OCI-LY7 (cell line): Measurements from ENCODE around the gene AAGAB. TPM values are rescaled to one million over a fixed set of nuclear protein-coding genes. Genes with fewer than 3 reads are reported as not detected.
"Not testable (repeated sequence)": the region's sequence is repeated elsewhere in the genome, so short reads cannot be mapped to it uniquely, and the experiment has no call there.

Experiments used
- BruUV-seq: library from RNA; stranded (reverse); fragments of 400-500 nt; replicated peaks from 2 replicates; lab custom pipeline; 2021; lab: Mats Ljungman, UMichigan
- CTCF ChIA-PET: fragments of 300-600 bp; sonication (Branson Sonifier 250); formaldehyde crosslinking; loops from one replicate; lab custom pipeline; 2022; ENCODE audit warnings: antibody characterized with exemption; ENCODE audit not compliant: unreplicated experiment; lab: Charles Lee
- POLR2A ChIA-PET: fragments of 300-600 bp; sonication (Branson Sonifier 250); formaldehyde crosslinking; loops from one replicate; lab custom pipeline; 2022; ENCODE audit warnings: antibody characterized with exemption; lab: Charles Lee
- DNase-seq: peaks from one replicate; pipeline ENCODE4 v3.0.0-alpha.2; 2015; ENCODE audit warnings: low spot score
- H2AFZ ChIP-seq: fragments of 200-600 bp; sonication (generic), shearing (Covaris generic); 2 replicates; pipeline ENCODE4 v1.6.1; 2014; ENCODE audit warnings: mild to moderate bottlenecking, antibody characterized with exemption, low read length, moderate library complexity
- H3K27ac ChIP-seq: fragments of 200-600 bp; sonication (generic); 2 replicates; pipeline ENCODE4 v1.5.1; 2014; ENCODE audit warnings: mixed run types, low read depth, mild to moderate bottlenecking, moderate library complexity, low read length, inconsistent platforms; ENCODE audit not compliant: poor library complexity, severe bottlenecking
- H3K36me3 ChIP-seq: fragments of 200-600 bp; sonication (generic); 2 replicates; pipeline ENCODE4 v1.6.1; 2014; ENCODE audit warnings: mild to moderate bottlenecking, antibody characterized with exemption, low read length, moderate library complexity, mixed read lengths; ENCODE audit not compliant: insufficient read depth
- H3K4me1 ChIP-seq: fragments of 200-600 bp; sonication (generic); 2 replicates; pipeline ENCODE4 v1.5.1; 2014; ENCODE audit warnings: mild to moderate bottlenecking, low read length; ENCODE audit not compliant: insufficient read depth, poor library complexity, severe bottlenecking
- H3K4me2 ChIP-seq: fragments of 200-600 bp; sonication (generic); 2 replicates; pipeline ENCODE4 v1.6.1; 2014; ENCODE audit warnings: mild to moderate bottlenecking, low read length
- H3K4me3 ChIP-seq: fragments of 200-600 bp; sonication (generic); 2 replicates; pipeline ENCODE4 v1.5.1; 2014; ENCODE audit warnings: mild to moderate bottlenecking, low read depth, low read length; ENCODE audit not compliant: poor library complexity, severe bottlenecking
- H3K79me2 ChIP-seq: fragments of 200-600 bp; sonication (generic); 2 replicates; pipeline ENCODE4 v1.6.1; 2016; ENCODE audit warnings: low read depth, mild to moderate bottlenecking, low read length, moderate library complexity, mixed read lengths; ENCODE audit not compliant: insufficient read depth
- H3K9me2 ChIP-seq: fragments of 200-600 bp; sonication (generic); 2 replicates; pipeline ENCODE4 v1.6.1; 2016; ENCODE audit warnings: mild to moderate bottlenecking, low read length, mixed read lengths; ENCODE audit not compliant: insufficient read depth
- H3K9me3 ChIP-seq: fragments of 200-600 bp; sonication (generic); 2 replicates; pipeline ENCODE4 v1.6.1; 2014; ENCODE audit warnings: mild to moderate bottlenecking, mixed run types, low read length, mixed read lengths
- H4K20me1 ChIP-seq: fragments of 200-600 bp; sonication (generic); 2 replicates; pipeline ENCODE4 v1.6.1; 2014; ENCODE audit warnings: mild to moderate bottlenecking, antibody characterized with exemption, low read length, moderate library complexity, mixed read lengths; ENCODE audit not compliant: insufficient read depth
- CTCF ChIP-seq: fragments of 200-600 bp; sonication (generic); conservative IDR thresholded peaks from 2 replicates; pipeline ENCODE4 v1.5.1; 2014; ENCODE audit warnings: mild to moderate bottlenecking, antibody characterized with exemption, low read length, moderate library complexity, mixed read lengths
- EZH2phosphoT487 ChIP-seq: fragments of 200-600 bp; sonication (generic); IDR thresholded peaks from 2 replicates; pipeline ENCODE4 v1.6.1; 2018; ENCODE audit warnings: low read depth, borderline replicate concordance, mild to moderate bottlenecking, mixed run types, antibody characterized with exemption, low read length, moderate library complexity, mixed read lengths
- intact Hi-C: fragments of 100-400 bp; cut with micrococcal nuclease; formaldehyde crosslinking; loops from one replicate; pipeline ENCODE4 v1.10.0; 2022; ENCODE audit not compliant: unreplicated experiment
- total RNA-seq, 2 experiments: library from RNA; depleted of rRNA in 1 of 2; stranded (reverse); fragments of >200 nt in 1 of 2; shearing (Covaris generic) in 1 of 2; gene quantifications; 2 replicates each; pipeline ENCODE4 v1.2.3, GENCODE V29; 2014 to 2022

Gene AAGAB
- total RNA-seq, 2 experiments from 2014 or later, result 31.0 to 39.9 TPM

GRCh38 chr15:67248011-67248505 lies 6.4 kb downstream of the AAGAB start:
- intact Hi-C loops, result no loop called here
- H4K20me1 ChIP-seq, result 0 out of 2 replicates have a peak, but pooled peaks cover 4% of the 10 kb centered on the region
- no peak for TF ChIP-seq EZH2phosphoT487
- no peak for TF ChIP-seq CTCF
- BruUV-seq, result no TSS peak
- no peak overlapping the region for H3K4me3 ChIP-seq
- no peak overlapping the region for H3K4me2 ChIP-seq
- H3K9me2 ChIP-seq, result no peaks in the 10 kb centered on the region
- no peak overlapping the region for H3K27ac ChIP-seq
- peaks cover 76% of the 10 kb centered on the region for H3K79me2 ChIP-seq
- CTCF ChIA-PET, result no interaction called here
- peaks cover 34% of the 10 kb centered on the region; the same call in 1 of the 2 replicates for H3K9me3 ChIP-seq
- no peak for DNase-seq
- peaks cover 8% of the 10 kb centered on the region for H3K4me1 ChIP-seq
- no peak overlapping the region for H2AFZ ChIP-seq
- POLR2A ChIA-PET, result interaction anchor here (0.9 kb wide), 1 partner anchor 8 kb away, joined by 5 read pairs; no protein-coding TSS in a partner anchor
- peaks cover 62% of the 10 kb centered on the region for H3K36me3 ChIP-seq

- CTCF ChIA-PET, H3K9me2 ChIP-seq, H3K4me2 ChIP-seq, H4K20me1 ChIP-seq, intact Hi-C loops, H3K4me3 ChIP-seq, H2AFZ ChIP-seq, BruUV-seq, DNase-seq, H3K27ac ChIP-seq, POLR2A ChIA-PET: not testable (repeated sequence)
- Histone ChIP-seq H3K36me3 (peaks cover 64% of the 10 kb centered on the region), H3K79me2 (peaks cover 63% of the 10 kb centered on the region), H3K4me1 (peaks cover 12% of the 10 kb centered on the region), H3K9me3 (peaks cover 34% of the 10 kb centered on the region; the same call in 1 of the 2 replicates)
Observed at GRCh38 chr15:67246606-67247005, 7.9 kb downstream of the AAGAB start.

GRCh38 chr15:67244971-67245478 lies 9.4 kb downstream of the AAGAB start:
- Histone ChIP-seq H2AFZ (no peak overlapping the region), H3K27ac (no peak overlapping the region), H3K4me3 (no peak overlapping the region), H3K79me2 (peaks cover 58% of the 10 kb centered on the region), H3K4me2 (no peak overlapping the region), H4K20me1 (peaks cover 9% of the 10 kb centered on the region; the same call in 1 of the 2 replicates), H3K4me1 (peaks cover 28% of the 10 kb centered on the region), H3K9me3 (peaks cover 34% of the 10 kb centered on the region; the same call in 1 of the 2 replicates), H3K9me2 (no peaks in the 10 kb centered on the region), H3K36me3 (peaks cover 64% of the 10 kb centered on the region)
- no peak for DNase-seq
- TF ChIP-seq EZH2phosphoT487, result no peak
- no peak for TF ChIP-seq CTCF
- ChIA-PET CTCF (no interaction called here), POLR2A (no interaction called here)
- BruUV-seq, result no TSS peak
- intact Hi-C loops, result no loop called here
